H1 (cell line): ENCODE data around the gene L3HYPDH. TPM values are rescaled to one million over a fixed set of nuclear protein-coding genes. Genes with fewer than 3 reads are reported as not detected.
"Not testable (repeated sequence)": the region's sequence is repeated elsewhere in the genome, so short reads cannot be mapped to it uniquely, and the experiment has no call there.

Experiments
- CTCF ChIA-PET: fragments of 300-600 bp; sonication (Branson Sonifier 250); formaldehyde crosslinking; loops from one replicate; lab custom pipeline; 2021; ENCODE audit not compliant: partially characterized antibody; lab: Charles Lee
- POLR2A ChIA-PET: fragments of 300-600 bp; sonication (Branson Sonifier 250); formaldehyde crosslinking; loops from one replicate; lab custom pipeline; 2021; ENCODE audit warnings: inconsistent platforms; ENCODE audit not compliant: partially characterized antibody; lab: Charles Lee
- DNase-seq, 2 experiments: peaks; one replicate each; pipeline versions ENCODE4 v3.0.0 to v3.0.0-alpha.2; 2010 to 2022; ENCODE audit warnings: low spot score in 2 of 2, low read depth in 1 of 2, mixed read lengths in 1 of 2
- FAIRE-seq: peaks from 2 replicates; lab custom pipeline; 2011; peaks lifted over from hg19 to GRCh38; lab: Jason Lieb, UNC
- H2AFZ ChIP-seq: 2 replicates; pipeline ENCODE4 v1.8.1; 2012; ENCODE audit warnings: low read length, inconsistent platforms
- H2AK5ac ChIP-seq: 2 replicates; pipeline ENCODE4 v1.6.1; 2013; ENCODE audit warnings: low read depth, low read length
- H2BK120ac ChIP-seq: replicated peaks from 2 replicates; pipeline ENCODE3; 2013; ENCODE audit warnings: low read depth, low read length, inconsistent platforms
- H2BK12ac ChIP-seq: 2 replicates; pipeline ENCODE4 v1.6.1; 2013; ENCODE audit warnings: low read depth, low read length
- H2BK15ac ChIP-seq: 2 replicates; pipeline ENCODE4 v1.6.1; 2013; ENCODE audit warnings: low read length
- H2BK20ac ChIP-seq: 2 replicates; pipeline ENCODE4 v1.6.1; 2013; ENCODE audit warnings: low read length
- H2BK5ac ChIP-seq: 2 replicates; pipeline ENCODE4 v1.6.1; 2013; ENCODE audit warnings: low read depth, low read length
- H3K14ac ChIP-seq: 2 replicates; pipeline ENCODE4 v1.6.1; 2013; ENCODE audit warnings: inconsistent platforms; ENCODE audit not compliant: insufficient read length
- H3K18ac ChIP-seq: 2 replicates; pipeline ENCODE4 v1.6.1; 2013; ENCODE audit warnings: low read length; ENCODE audit errors: extremely low read depth
- H3K23ac ChIP-seq: 2 replicates; pipeline ENCODE4 v1.6.1; 2013; ENCODE audit warnings: inconsistent platforms; ENCODE audit not compliant: insufficient read length
- H3K23me2 ChIP-seq: 2 replicates; pipeline ENCODE4 v1.6.1; 2013; ENCODE audit warnings: low read depth, low read length
- H3K27ac ChIP-seq: 2 replicates; pipeline ENCODE4 v1.6.1; 2011; ENCODE audit warnings: low read depth, low read length, inconsistent platforms
- H3K27me3 ChIP-seq, 4 experiments: replicated peaks in 1 of 4; 1 replicate in 1 of 4; 2 replicates in 3 of 4; pipeline versions ENCODE4 v1.6.1 to v1.8.1; 2011 to 2013; ENCODE audit warnings: low read length in 3 of 4, mild to moderate bottlenecking in 3 of 4, inconsistent platforms in 2 of 4, mixed read lengths in 2 of 4, moderate library complexity in 1 of 4; ENCODE audit not compliant: control insufficient read depth in 3 of 4, insufficient read depth in 3 of 4; ENCODE audit errors: extremely low read depth in 1 of 4
- H3K36me3 ChIP-seq, 4 experiments: 2 replicates each; pipeline versions ENCODE4 v1.6.1 to v1.8.1; 2011 to 2013; ENCODE audit warnings: mild to moderate bottlenecking in 4 of 4, low read length in 3 of 4, moderate library complexity in 2 of 4, control low read depth in 1 of 4, inconsistent platforms in 1 of 4; ENCODE audit not compliant: insufficient read depth in 4 of 4, control insufficient read depth in 2 of 4
- H3K4ac ChIP-seq: replicated peaks from 2 replicates; pipeline ENCODE3; 2013; ENCODE audit warnings: low read length, low read depth, mixed read lengths, inconsistent platforms; ENCODE audit not compliant: insufficient read length
- H3K4me1 ChIP-seq, 4 experiments: replicated peaks in 1 of 4; 1 replicate in 1 of 4; 2 replicates in 3 of 4; pipeline versions ENCODE4 v1.6.1 to v1.8.1; 2011 to 2013; ENCODE audit warnings: low read length in 3 of 4, inconsistent platforms in 2 of 4, mixed read lengths in 1 of 4; ENCODE audit not compliant: insufficient read depth in 4 of 4, control insufficient read depth in 3 of 4
- H3K4me2 ChIP-seq, 2 experiments: 2 replicates each; pipeline versions ENCODE4 v1.6.1 to v1.8.1; 2011 to 2013; ENCODE audit warnings: low read depth in 2 of 2, low read length in 2 of 2, control low read depth in 1 of 2, inconsistent platforms in 1 of 2, mild to moderate bottlenecking in 1 of 2; ENCODE audit not compliant: insufficient read depth in 1 of 2
- H3K4me3 ChIP-seq, 4 experiments: fragments of 200-600, 300-600 bp in 1 of 4; sonication (generic), shearing (Covaris generic), sonication (Bioruptor Twin) in 1 of 4; 2 replicates each; pipeline versions ENCODE4 v1.5.1 to v1.8.1; 2011 to 2016; ENCODE audit warnings: low read length in 4 of 4, low read depth in 3 of 4, control low read depth in 2 of 4, inconsistent platforms in 2 of 4, mild to moderate bottlenecking in 2 of 4, mixed read lengths in 1 of 4, moderate library complexity in 1 of 4; ENCODE audit not compliant: insufficient read depth in 2 of 4; ENCODE audit errors: extremely low read depth in 1 of 4
- H3K56ac ChIP-seq: replicated peaks from 2 replicates; pipeline ENCODE3; 2013; ENCODE audit warnings: low read depth, mild to moderate bottlenecking, mixed read lengths, low read length, inconsistent platforms; ENCODE audit not compliant: insufficient read length
- H3K79me1 ChIP-seq: 2 replicates; pipeline ENCODE4 v1.6.1; 2013; ENCODE audit warnings: low read depth, low read length, control low read depth
- H3K79me2 ChIP-seq, 2 experiments: 2 replicates each; pipeline versions ENCODE4 v1.6.1 to v1.8.1; 2012 to 2013; ENCODE audit warnings: low read length in 2 of 2, mild to moderate bottlenecking in 2 of 2, inconsistent platforms in 1 of 2; ENCODE audit not compliant: insufficient read depth in 2 of 2, control insufficient read depth in 1 of 2
- H3K9ac ChIP-seq, 4 experiments: replicated peaks in 1 of 4; 1 replicate in 1 of 4; 2 replicates in 3 of 4; pipeline versions ENCODE4 v1.6.1 to v1.8.1; 2011 to 2013; ENCODE audit warnings: low read depth in 3 of 4, low read length in 3 of 4, control low read depth in 2 of 4, mild to moderate bottlenecking in 2 of 4, moderate library complexity in 2 of 4, inconsistent platforms in 1 of 4; ENCODE audit errors: extremely low read depth in 1 of 4
- H3K9me3 ChIP-seq, 2 experiments: 2 replicates each; pipeline versions ENCODE4 v1.6.1 to v1.8.1; 2012 to 2013; ENCODE audit warnings: mild to moderate bottlenecking in 2 of 2, moderate library complexity in 2 of 2, control low read depth in 1 of 2, inconsistent platforms in 1 of 2, low read depth in 1 of 2, low read length in 1 of 2, mixed read lengths in 1 of 2; ENCODE audit not compliant: insufficient read depth in 2 of 2
- H4K20me1 ChIP-seq, 2 experiments: replicated peaks in 1 of 2; 2 replicates each; pipeline versions ENCODE3 to v1.8.1; 2011 to 2013; ENCODE audit warnings: inconsistent platforms in 2 of 2, low read length in 2 of 2, mild to moderate bottlenecking in 1 of 2; ENCODE audit not compliant: insufficient read depth in 2 of 2, control insufficient read depth in 1 of 2
- H4K5ac ChIP-seq: 2 replicates; pipeline ENCODE4 v1.6.1; 2013; ENCODE audit warnings: low read length, low read depth, mixed read lengths, inconsistent platforms; ENCODE audit not compliant: insufficient read length
- H4K8ac ChIP-seq: 2 replicates; pipeline ENCODE4 v1.8.0; 2013; ENCODE audit warnings: mild to moderate bottlenecking, moderate library complexity, low read length, inconsistent platforms; ENCODE audit not compliant: insufficient read depth; ENCODE audit errors: extremely low read depth
- H4K91ac ChIP-seq: replicated peaks from 2 replicates; pipeline ENCODE3; 2013; ENCODE audit warnings: low read length, mixed read lengths, inconsistent platforms; ENCODE audit not compliant: insufficient read length
- WGBS, 2 experiments: shearing (Covaris generic) in 1 of 2; methylation state at CpG; one replicate each; pipeline versions ENCODE4 v1.1.6 to v1.1.7; 2013 to 2015; ENCODE audit warnings: low lambda C conversion rate in 2 of 2, mixed read lengths in 2 of 2, inconsistent platforms in 1 of 2, low coverage in 1 of 2, missing lambda C conversion rate in 1 of 2; ENCODE audit not compliant: insufficient replicate concordance in 2 of 2, insufficient coverage in 1 of 2, insufficient read length in 1 of 2; ENCODE audit errors: extremely low coverage in 1 of 2, missing lambda C conversion rate in 1 of 2; 5-methylcytosine and 5-hydroxymethylcytosine counted together
- polyA plus RNA-seq, 7 experiments: library from polyadenylated mRNA; depleted of rRNA in 3 of 7; stranded (reverse) in 5 of 7; unstranded in 2 of 7; fragments of >200 nt in 5 of 7; fragments of 200-250 nt in 2 of 7; gene quantifications; 1 replicate in 5 of 7; 2 replicates in 1 of 7; 4 replicates in 1 of 7; pipeline versions ENCODE4 v1.2.1 to v1.2.3, GENCODE V29; 2011 to 2013; ENCODE audit warnings: missing spikeins in 2 of 7, mixed read lengths in 2 of 7
- total RNA-seq: library from RNA; stranded (reverse); fragmentation: NEBNext Ultra II Directional; extraction: Animal tissue kit (Norgen Biotek cat#: 25700); gene quantifications from 2 replicates; pipeline ENCODE4 v1.2.1, GENCODE V29; 2021

The L3HYPDH gene
- total and polyA plus RNA-seq, 2 of the 8 experiments (the other 6 are each of a cell fraction or from before 2014, with no cell fraction given), result 11.2 to 15.8 TPM

DNA sequence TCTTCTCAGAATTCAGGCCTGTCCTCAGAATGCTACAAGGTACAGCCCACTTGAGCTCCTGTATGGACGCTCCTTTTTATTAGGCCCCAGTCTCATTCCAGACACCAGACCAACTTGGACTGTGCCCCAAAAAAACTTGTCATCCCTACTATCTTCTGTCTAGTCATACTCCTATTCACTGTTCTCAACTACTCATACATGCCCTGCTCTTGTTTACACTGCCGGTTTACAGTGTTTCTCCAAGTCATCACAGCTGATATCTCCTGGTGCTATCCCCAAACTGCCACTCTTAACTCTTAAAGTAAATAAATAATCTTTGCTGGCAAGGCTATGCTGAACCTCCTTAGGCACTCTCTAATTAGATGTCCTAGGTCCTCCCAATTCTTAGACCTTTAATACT lies 35.5 kb downstream of the L3HYPDH start:
- H3K79me2 ChIP-seq, H3K4me3 ChIP-seq, H3K4me2 ChIP-seq, FAIRE-seq, CTCF ChIA-PET, H2BK120ac ChIP-seq, POLR2A ChIA-PET, H3K36me3 ChIP-seq, H3K27ac ChIP-seq, H3K23me2 ChIP-seq, H4K91ac ChIP-seq, H3K18ac ChIP-seq, H4K8ac ChIP-seq, H4K5ac ChIP-seq, H2AFZ ChIP-seq, H2BK15ac ChIP-seq, DNase-seq, H3K4me1 ChIP-seq, H3K56ac ChIP-seq, H3K79me1 ChIP-seq, H3K9ac ChIP-seq, H2BK12ac ChIP-seq, H3K27me3 ChIP-seq, H2AK5ac ChIP-seq, H3K4ac ChIP-seq, H3K23ac ChIP-seq, H3K9me3 ChIP-seq, H2BK5ac ChIP-seq, H2BK20ac ChIP-seq, H3K14ac ChIP-seq, H4K20me1 ChIP-seq: not testable (repeated sequence)
- 90% methylated on average over 2 of the region's 2 CpGs; no CpG with 5 or more reads in 1 of the 2 experiments for WGBS, 2 experiments
